ENCODE data around the gene SIX1.

The SIX1 gene

DNA sequence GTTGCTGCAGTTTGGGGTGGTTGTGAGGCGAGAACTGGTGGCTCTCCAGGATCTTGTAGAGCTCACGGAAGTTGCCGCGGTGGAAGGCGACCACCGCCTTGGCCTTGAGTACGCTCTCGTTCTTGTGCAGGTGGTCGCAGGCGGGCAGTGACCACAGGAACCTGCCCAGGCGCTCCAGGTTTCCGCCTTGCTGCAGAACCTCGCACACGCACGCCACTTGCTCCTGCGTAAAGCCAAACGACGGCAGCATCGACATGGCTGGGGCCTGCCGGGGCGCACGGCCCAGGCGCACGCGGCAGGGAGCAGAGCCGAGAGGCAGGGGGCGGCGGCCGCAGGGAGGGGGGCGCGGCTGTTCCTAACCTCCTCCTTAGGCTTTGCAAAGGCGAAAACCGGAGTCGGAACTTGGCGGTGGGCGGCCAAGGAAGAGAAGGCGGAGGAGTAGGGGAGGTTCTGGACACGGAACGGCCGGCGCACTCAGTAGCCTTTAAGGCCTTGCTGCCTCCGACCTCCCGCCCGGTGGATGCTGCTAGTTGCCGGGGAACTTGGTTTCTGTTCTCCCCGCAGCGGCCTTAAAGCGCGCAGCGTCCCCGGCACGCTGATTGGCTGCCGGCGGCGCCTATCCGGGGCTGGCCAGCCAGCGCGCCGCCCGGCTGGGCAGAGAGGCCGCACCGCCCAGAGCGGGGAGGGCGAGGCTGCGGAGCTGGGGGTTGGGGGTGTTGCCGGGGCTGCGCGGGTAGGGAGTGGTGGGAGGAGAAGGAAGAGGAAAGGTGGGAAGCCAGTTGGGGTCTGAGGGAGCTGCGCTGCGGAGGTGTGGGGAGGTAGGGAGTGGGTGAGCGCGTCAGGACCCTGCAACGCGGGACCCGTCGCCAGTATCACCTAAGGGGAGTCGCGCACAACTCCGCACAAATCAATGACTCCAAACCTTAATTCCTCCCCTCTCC lies at the start of gene SIX1:
TSS of gene SIX1 (minus strand) at position 544 of the 941 bp plus-strand sequence. CDS start at position 256, 288 bp downstream.
- DNase-seq (ENCODE audit: low read depth), result peak; percentile 91
- TF ChIP-seq, protein P1, sequence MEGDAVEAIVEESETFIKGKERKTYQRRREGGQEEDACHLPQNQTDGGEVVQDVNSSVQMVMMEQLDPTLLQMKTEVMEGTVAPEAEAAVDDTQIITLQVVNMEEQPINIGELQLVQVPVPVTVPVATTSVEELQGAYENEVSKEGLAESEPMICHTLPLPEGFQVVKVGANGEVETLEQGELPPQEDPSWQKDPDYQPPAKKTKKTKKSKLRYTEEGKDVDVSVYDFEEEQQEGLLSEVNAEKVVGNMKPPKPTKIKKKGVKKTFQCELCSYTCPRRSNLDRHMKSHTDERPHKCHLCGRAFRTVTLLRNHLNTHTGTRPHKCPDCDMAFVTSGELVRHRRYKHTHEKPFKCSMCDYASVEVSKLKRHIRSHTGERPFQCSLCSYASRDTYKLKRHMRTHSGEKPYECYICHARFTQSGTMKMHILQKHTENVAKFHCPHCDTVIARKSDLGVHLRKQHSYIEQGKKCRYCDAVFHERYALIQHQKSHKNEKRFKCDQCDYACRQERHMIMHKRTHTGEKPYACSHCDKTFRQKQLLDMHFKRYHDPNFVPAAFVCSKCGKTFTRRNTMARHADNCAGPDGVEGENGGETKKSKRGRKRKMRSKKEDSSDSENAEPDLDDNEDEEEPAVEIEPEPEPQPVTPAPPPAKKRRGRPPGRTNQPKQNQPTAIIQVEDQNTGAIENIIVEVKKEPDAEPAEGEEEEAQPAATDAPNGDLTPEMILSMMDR (conservative IDR thresholded peaks at IDR 0.05; ENCODE audit: control insufficient read depth, insufficient read depth, low read depth, low read length), result no peak
- peak within 1 kb of the TSS; percentile 76 for H3K4me3 ChIP-seq (ENCODE audit: control insufficient read depth, low read depth, low read length)

DNA sequence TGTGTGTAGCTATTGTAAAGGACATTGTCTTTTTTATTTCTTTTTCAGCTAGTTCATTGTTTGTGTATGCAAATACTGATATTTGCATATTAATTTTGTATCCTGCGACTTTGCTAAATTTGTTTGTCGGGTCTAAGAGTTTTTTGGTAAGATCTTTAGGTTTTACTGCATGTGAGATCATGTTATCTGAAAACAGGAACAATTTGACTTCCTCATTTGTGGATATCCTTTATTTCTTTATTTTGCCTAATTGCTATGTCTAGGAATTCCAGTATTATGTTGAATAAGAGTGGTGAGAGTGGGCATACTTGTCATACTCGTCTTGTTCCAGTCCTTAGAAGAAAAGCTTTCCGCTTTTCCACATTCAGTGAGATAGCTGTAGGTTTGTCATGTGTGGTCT lies 46.0 kb upstream of the SIX1 start:
- no peak for DNase-seq (ENCODE audit: low read depth)
- H3K4me3 ChIP-seq (ENCODE audit: control insufficient read depth, low read depth, low read length), result no peak overlapping the region
- TF ChIP-seq, protein P1 (conservative IDR thresholded peaks at IDR 0.05; ENCODE audit: control insufficient read depth, insufficient read depth, low read depth, low read length), result no peak

DNA sequence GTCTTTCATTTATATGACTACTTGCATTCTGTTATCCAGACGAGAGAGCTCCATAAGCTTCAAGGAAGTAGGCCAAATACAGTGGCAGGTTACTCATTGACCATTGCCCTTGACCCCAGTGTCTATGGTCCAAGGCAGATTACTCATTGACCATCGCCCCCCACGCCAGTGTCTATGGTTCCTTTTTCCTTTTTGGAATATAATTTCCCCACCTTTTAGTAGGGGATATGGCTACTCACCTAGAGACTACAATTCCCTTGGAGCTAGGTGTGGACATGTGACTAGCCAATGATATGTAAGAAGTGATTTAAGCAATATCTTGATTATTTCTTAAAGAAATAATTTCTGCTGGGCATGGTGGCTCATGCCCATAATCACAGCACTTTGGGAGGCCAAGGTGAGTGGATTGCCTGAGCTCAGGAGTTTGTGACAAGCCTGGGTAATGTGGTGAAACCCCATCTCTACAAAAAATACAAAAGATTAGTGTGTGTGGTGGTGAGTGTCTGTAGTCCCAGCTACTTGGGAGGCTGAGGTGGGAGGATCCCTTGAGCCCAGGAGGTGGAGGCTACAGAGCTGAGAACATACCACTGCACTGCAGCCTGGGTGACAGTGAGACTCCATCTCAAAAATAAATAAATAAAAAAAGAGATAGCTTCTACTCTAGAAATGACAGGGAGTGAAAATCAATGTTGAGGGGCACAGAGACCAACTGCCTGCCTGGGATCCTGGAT lies 42.3 kb upstream of the SIX1 start:
- DNase-seq (ENCODE audit: low read depth), result no peak
- TF ChIP-seq, protein P1 (conservative IDR thresholded peaks at IDR 0.05; ENCODE audit: control insufficient read depth, insufficient read depth, low read depth, low read length), result no peak
- H3K4me3 ChIP-seq (ENCODE audit: control insufficient read depth, low read depth, low read length), result no peak overlapping the region

DNA sequence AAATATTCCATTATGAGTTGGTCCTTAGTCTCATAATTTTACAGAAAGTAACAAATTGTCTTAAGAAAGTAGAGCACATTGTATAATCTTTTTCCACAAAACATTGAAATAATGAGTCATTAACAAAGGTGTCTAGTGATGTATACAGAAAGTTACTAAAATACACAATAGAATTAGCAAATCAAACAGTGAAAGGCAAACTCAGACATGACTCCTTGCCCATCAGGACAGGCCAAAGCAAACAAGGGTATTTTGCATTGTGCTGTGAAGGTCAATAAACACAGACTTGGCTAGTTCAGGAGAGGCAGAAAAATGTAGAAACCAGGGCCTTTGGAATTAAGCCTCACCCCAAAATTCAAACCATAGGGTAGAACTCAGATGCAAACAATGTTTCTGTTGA lies 37.6 kb upstream of the SIX1 start:
- TF ChIP-seq, protein P1 (conservative IDR thresholded peaks at IDR 0.05; ENCODE audit: control insufficient read depth, insufficient read depth, low read depth, low read length), result no peak
- no peak for DNase-seq (ENCODE audit: low read depth)
- H3K4me3 ChIP-seq (ENCODE audit: control insufficient read depth, low read depth, low read length), result no peak overlapping the region

DNA sequence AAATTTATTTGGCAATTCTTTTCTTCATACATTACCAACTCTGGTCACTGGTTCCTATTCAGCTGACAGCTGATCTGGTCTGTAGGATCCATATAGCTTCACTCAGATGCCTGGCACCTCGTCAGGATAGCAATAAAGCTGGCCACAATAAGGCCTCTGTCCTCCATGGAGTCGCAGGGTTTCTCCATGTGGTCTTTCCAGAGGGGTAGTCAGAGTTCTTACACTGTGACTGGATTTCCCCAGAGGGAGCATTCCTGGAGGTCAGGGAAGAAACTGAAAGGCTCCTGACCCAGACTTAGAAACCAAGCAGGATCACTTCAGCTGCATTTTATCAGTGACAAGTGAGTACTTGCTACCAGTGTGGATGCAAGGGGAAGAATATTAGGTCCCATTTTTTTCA lies 34.9 kb upstream of the SIX1 start:
- TF ChIP-seq, protein P1 (conservative IDR thresholded peaks at IDR 0.05; ENCODE audit: control insufficient read depth, insufficient read depth, low read depth, low read length), result no peak
- peak; percentile 27 for DNase-seq (ENCODE audit: low read depth)
- no peak overlapping the region for H3K4me3 ChIP-seq (ENCODE audit: control insufficient read depth, low read depth, low read length)

DNA sequence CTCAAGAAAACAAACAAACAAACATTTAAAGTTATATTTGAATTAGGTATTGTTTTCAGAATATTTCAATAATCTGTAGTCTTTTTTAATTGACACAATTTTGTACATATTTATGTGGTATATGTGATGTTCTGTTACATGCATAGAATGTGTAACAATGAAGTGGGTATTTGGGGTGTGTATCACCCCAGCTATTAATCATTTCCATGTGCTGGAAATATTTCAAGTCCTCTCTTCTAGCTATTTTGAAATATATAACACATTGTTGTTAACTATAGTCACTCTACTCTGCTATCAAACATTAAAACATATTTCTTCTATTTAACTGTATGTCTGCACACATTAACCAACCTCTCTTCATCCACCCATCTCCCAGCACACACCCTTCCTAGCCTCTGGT lies 32.0 kb upstream of the SIX1 start:
- no peak overlapping the region for H3K4me3 ChIP-seq (ENCODE audit: control insufficient read depth, low read depth, low read length)
- DNase-seq (ENCODE audit: low read depth), result peak; percentile 11
- TF ChIP-seq, protein P1 (conservative IDR thresholded peaks at IDR 0.05; ENCODE audit: control insufficient read depth, insufficient read depth, low read depth, low read length), result no peak

Data from fibroblast of mammary gland (primary cell).